DOHH2 (cell line): ENCODE data around the gene ARHGEF4.

Experiments
- CTCF ChIP-seq: fragments of 200-600 bp; sonication (generic); IDR thresholded peaks from one replicate; pipeline ENCODE4 v1.5.1; 2014; ENCODE audit warnings: antibody characterized with exemption, mild to moderate bottlenecking, low read depth, low read length; ENCODE audit not compliant: poor library complexity, severe bottlenecking
- EZH2phosphoT487 ChIP-seq: fragments of 200-600 bp; sonication (generic); IDR thresholded peaks from 2 replicates; pipeline ENCODE4 v1.6.1; 2017; ENCODE audit warnings: borderline replicate concordance, mild to moderate bottlenecking, antibody characterized with exemption, low read length, moderate library complexity, mixed read lengths

DNA sequence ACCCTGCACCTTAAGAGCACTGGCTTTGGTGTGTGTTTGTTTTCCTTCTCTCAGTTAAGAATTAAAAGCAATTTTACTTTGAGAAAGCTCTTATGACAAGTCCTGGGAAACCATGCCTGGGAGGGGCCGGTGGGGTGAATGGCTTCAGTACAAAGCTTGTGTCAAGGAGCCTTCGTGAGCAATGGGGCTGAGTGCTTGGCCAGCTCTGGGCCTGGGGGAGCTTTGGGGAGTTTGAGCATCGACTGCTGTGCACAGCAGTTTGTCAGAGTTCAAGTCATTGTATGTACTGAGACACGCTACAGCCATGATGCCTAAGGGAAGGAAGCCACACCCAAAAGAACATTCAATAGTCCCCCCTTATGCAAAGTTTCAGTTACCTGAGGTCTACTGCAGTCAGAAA, 75.8 kb downstream of the ARHGEF4 start:
- TF ChIP-seq CTCF (no peak), EZH2phosphoT487 (no peak)
